Gastrocnemius medialis (tissue), 4 donors: ENCODE data around the gene PRKAG2.

Experiments
- POLR2A ChIP-seq, 2 donors: fragments of 450-650 bp; IDR thresholded peaks; one replicate each; pipeline ENCODE4 v1.6.1; 2017; ENCODE audit warnings: antibody characterized with exemption in 2 of 2, mild to moderate bottlenecking in 2 of 2, moderate library complexity in 2 of 2
- TF ChIP-seq, protein P1 (sequence below), 5 experiments: fragments of 450-650 bp in 3 of 5; fragments of 200-600 bp in 2 of 5; sonication (generic) in 2 of 5; IDR thresholded peaks in 4 of 5; conservative IDR thresholded peaks in 1 of 5; 1 replicate in 4 of 5; 2 replicates in 1 of 5; pipeline ENCODE4 v1.5.1; 2016 to 2019; ENCODE audit warnings: antibody characterized with exemption in 5 of 5, mild to moderate bottlenecking in 3 of 5, moderate library complexity in 3 of 5

DNA sequence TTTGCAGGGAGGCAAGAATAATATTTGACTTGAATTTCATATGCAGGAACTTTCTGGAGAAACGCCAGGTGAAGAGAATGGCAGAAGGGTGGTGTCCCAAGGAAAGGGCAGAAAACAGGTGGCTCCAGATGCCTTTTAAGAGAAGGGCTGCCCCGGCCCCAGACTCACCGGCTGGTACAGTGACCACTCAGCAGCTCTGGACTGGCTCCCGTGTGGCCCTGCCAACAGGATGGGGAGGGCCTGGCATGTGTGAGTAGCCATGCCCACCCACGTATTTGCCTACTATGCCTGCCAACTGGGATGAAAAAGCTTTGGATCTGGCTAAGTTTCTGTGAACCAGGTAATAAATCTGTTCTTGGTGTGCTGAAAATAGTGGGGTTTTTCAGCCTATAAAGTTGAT, 159.5 kb downstream of the PRKAG2 start:
- TF ChIP-seq, protein P1, sequence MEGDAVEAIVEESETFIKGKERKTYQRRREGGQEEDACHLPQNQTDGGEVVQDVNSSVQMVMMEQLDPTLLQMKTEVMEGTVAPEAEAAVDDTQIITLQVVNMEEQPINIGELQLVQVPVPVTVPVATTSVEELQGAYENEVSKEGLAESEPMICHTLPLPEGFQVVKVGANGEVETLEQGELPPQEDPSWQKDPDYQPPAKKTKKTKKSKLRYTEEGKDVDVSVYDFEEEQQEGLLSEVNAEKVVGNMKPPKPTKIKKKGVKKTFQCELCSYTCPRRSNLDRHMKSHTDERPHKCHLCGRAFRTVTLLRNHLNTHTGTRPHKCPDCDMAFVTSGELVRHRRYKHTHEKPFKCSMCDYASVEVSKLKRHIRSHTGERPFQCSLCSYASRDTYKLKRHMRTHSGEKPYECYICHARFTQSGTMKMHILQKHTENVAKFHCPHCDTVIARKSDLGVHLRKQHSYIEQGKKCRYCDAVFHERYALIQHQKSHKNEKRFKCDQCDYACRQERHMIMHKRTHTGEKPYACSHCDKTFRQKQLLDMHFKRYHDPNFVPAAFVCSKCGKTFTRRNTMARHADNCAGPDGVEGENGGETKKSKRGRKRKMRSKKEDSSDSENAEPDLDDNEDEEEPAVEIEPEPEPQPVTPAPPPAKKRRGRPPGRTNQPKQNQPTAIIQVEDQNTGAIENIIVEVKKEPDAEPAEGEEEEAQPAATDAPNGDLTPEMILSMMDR (IDR thresholded peaks at IDR 0.05 in 4 of 5, conservative IDR thresholded peaks at IDR 0.05 in 1 of 5) = no peak
- no peak for TF ChIP-seq POLR2A (IDR thresholded peaks at IDR 0.05)
